SK-N-SH treated with all-trans-retinoic acid at 6 μM for 48 hours (cell line): ENCODE results near the gene SLC7A9.

Experiments used
- ATAC-seq: fragments of 200-7000 bp; cut with Tn5 transposase; 3 replicates; pipeline ENCODE4 v1.9.1; 2020; ENCODE audit warnings: mild to moderate bottlenecking, moderate library complexity
- ARNTL ChIP-seq: fragments of 450-650 bp; formaldehyde crosslinking; IDR thresholded peaks from 2 replicates; pipeline ENCODE4 v1.5.0; 2020; ENCODE audit warnings: low read depth, mild to moderate bottlenecking, moderate library complexity, borderline replicate concordance
- BACH2 ChIP-seq: fragments of 250-450 bp; sonication (Bioruptor Pico); IDR thresholded peaks from 2 replicates; pipeline ENCODE4 v1.9.0; 2021; ENCODE audit warnings: mild to moderate bottlenecking, borderline replicate concordance
- CSDC2 ChIP-seq: fragments of 250-450 bp; sonication (Bioruptor Pico); IDR thresholded peaks from 2 replicates; pipeline ENCODE4 v1.5.0; 2020; ENCODE audit warnings: mild to moderate bottlenecking, moderate library complexity
- CSRNP3 ChIP-seq: fragments of 250-450 bp; sonication (Bioruptor Pico); IDR thresholded peaks from 2 replicates; pipeline ENCODE4 v1.5.1; 2021; ENCODE audit warnings: mild to moderate bottlenecking, moderate library complexity
- ESRRG ChIP-seq: fragments of 250-450 bp; sonication (Bioruptor Pico); IDR thresholded peaks from 2 replicates; pipeline ENCODE4 v1.6.1; 2021; ENCODE audit warnings: mild to moderate bottlenecking
- ISL1 ChIP-seq: fragments of 250-450 bp; sonication (Bioruptor Pico); IDR thresholded peaks from 2 replicates; pipeline ENCODE4 v2.1.2; 2022; ENCODE audit warnings: mild to moderate bottlenecking, moderate library complexity
- OSR1 ChIP-seq: fragments of 250-450 bp; sonication (Bioruptor Pico); IDR thresholded peaks from 2 replicates; pipeline ENCODE4 v1.8.0; 2022; ENCODE audit warnings: moderate library complexity, mild to moderate bottlenecking, inconsistent platforms
- POU6F1 ChIP-seq: fragments of 250-450 bp; sonication (Bioruptor Pico); IDR thresholded peaks from 2 replicates; pipeline ENCODE4 v1.8.0; 2021; ENCODE audit warnings: low read depth, mild to moderate bottlenecking, moderate library complexity, borderline replicate concordance
- PPARA ChIP-seq: fragments of 250-450 bp; sonication (Bioruptor Pico); IDR thresholded peaks from 2 replicates; pipeline ENCODE4 v1.5.0; 2020; ENCODE audit warnings: mild to moderate bottlenecking, borderline replicate concordance
- RARB ChIP-seq: fragments of 250-450 bp; sonication (Bioruptor Pico); IDR thresholded peaks from 2 replicates; pipeline ENCODE4 v1.8.0; 2021; ENCODE audit warnings: mild to moderate bottlenecking, moderate library complexity
- SNAI2 ChIP-seq: fragments of 250-450 bp; sonication (Bioruptor Pico); IDR thresholded peaks from 2 replicates; pipeline ENCODE4 v1.5.0; 2020; ENCODE audit warnings: mild to moderate bottlenecking, moderate library complexity
- TCF4 ChIP-seq: fragments of 250-450 bp; sonication (Bioruptor Pico); IDR thresholded peaks from 2 replicates; pipeline ENCODE4 v1.8.0; 2021; ENCODE audit warnings: mild to moderate bottlenecking, moderate library complexity, borderline replicate concordance
- TOX ChIP-seq: fragments of 250-450 bp; sonication (Bioruptor Pico); IDR thresholded peaks from 2 replicates; pipeline ENCODE4 v1.8.0; 2021; ENCODE audit warnings: mild to moderate bottlenecking, moderate library complexity, borderline replicate concordance
- ZC3H10 ChIP-seq: fragments of 250-450 bp; sonication (Bioruptor Pico); IDR thresholded peaks from 2 replicates; pipeline ENCODE4 v1.5.1; 2021; ENCODE audit warnings: mild to moderate bottlenecking, moderate library complexity
- ZFP3 ChIP-seq: fragments of 250-450 bp; sonication (Bioruptor Pico); IDR thresholded peaks from 2 replicates; pipeline ENCODE4 v1.5.0; 2020; ENCODE audit warnings: mild to moderate bottlenecking, moderate library complexity
- ZNF565 ChIP-seq: fragments of 450-650 bp; formaldehyde crosslinking; conservative IDR thresholded peaks from 2 replicates; pipeline ENCODE4 v1.5.0; 2020; ENCODE audit warnings: low read depth, mild to moderate bottlenecking, moderate library complexity
- ZNF8 ChIP-seq: fragments of 450-650 bp; formaldehyde crosslinking; IDR thresholded peaks from 2 replicates; pipeline ENCODE4 v1.5.0; 2020; ENCODE audit warnings: mild to moderate bottlenecking, moderate library complexity
- TF ChIP-seq, protein P1 (sequence below): fragments of 250-450 bp; sonication (Bioruptor Pico); IDR thresholded peaks from 2 replicates; pipeline ENCODE4 v1.5.0; 2020; ENCODE audit warnings: mild to moderate bottlenecking, moderate library complexity
- TF ChIP-seq, protein P2 (sequence below): fragments of 250-450 bp; sonication (Bioruptor Pico); IDR thresholded peaks from 2 replicates; pipeline ENCODE4 v1.5.1; 2020; ENCODE audit warnings: low read depth, mild to moderate bottlenecking, moderate library complexity

SLC7A9 gene

GRCh38 chr19:32818536-32818935, 51.0 kb downstream of the SLC7A9 start (continued):
- TF ChIP-seq, protein P1, sequence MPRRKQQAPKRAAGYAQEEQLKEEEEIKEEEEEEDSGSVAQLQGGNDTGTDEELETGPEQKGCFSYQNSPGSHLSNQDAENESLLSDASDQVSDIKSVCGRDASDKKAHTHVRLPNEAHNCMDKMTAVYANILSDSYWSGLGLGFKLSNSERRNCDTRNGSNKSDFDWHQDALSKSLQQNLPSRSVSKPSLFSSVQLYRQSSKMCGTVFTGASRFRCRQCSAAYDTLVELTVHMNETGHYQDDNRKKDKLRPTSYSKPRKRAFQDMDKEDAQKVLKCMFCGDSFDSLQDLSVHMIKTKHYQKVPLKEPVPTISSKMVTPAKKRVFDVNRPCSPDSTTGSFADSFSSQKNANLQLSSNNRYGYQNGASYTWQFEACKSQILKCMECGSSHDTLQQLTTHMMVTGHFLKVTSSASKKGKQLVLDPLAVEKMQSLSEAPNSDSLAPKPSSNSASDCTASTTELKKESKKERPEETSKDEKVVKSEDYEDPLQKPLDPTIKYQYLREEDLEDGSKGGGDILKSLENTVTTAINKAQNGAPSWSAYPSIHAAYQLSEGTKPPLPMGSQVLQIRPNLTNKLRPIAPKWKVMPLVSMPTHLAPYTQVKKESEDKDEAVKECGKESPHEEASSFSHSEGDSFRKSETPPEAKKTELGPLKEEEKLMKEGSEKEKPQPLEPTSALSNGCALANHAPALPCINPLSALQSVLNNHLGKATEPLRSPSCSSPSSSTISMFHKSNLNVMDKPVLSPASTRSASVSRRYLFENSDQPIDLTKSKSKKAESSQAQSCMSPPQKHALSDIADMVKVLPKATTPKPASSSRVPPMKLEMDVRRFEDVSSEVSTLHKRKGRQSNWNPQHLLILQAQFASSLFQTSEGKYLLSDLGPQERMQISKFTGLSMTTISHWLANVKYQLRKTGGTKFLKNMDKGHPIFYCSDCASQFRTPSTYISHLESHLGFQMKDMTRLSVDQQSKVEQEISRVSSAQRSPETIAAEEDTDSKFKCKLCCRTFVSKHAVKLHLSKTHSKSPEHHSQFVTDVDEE (CRISPR knock-in tag) = no peak
- TF ChIP-seq ESRRG (CRISPR knock-in tag) = no peak

DNA sequence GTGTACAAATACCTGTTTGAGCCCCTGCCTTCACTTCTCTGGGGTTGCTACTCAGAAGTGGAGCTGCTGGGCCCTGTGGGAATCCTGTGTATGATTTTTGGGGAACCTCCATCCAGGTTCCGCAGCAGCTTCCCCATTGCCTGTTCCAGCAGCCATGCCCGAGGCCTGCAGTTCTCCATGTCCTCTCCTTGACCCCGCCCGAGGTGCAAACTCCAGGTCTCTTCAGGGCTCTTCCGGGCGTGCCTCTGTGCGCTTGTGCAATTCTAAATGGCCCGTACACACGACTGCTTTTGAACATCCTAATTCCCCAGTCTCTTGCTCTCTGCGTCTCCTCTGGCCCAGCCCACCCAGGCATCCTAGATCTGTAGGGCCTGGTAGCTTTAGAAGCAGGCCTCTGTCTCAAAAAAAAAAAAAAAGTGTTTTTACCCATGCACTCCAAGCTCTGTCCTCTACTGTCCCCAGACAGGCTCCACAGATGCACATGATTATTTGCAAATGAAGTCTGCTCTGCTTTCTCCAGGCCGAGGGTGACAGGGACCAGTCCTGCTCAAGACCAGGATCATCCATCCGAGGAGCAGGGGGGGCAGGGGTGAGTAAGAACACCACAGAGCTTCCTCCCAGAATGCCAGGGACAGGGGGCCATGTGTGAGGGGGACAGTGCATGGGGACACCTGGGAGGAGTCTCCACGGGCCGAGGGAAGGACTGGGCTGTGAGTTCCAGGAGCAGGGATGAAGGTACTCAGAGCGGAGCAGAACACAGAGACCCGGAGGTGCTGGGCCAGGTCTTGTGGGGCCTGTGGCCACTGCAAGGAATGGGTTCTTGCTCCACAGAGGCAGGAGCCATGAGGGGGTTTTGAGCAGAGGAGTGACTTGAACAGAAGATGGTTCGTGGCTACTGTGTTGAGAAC, 51.7 kb downstream of the SLC7A9 start:
- no peak for ATAC-seq
- TF ChIP-seq OSR1 (CRISPR knock-in tag) = no peak
- no peak for TF ChIP-seq ZFP3 (CRISPR knock-in tag)
- TF ChIP-seq ZC3H10 (CRISPR knock-in tag) = no peak
- TF ChIP-seq, protein P2, sequence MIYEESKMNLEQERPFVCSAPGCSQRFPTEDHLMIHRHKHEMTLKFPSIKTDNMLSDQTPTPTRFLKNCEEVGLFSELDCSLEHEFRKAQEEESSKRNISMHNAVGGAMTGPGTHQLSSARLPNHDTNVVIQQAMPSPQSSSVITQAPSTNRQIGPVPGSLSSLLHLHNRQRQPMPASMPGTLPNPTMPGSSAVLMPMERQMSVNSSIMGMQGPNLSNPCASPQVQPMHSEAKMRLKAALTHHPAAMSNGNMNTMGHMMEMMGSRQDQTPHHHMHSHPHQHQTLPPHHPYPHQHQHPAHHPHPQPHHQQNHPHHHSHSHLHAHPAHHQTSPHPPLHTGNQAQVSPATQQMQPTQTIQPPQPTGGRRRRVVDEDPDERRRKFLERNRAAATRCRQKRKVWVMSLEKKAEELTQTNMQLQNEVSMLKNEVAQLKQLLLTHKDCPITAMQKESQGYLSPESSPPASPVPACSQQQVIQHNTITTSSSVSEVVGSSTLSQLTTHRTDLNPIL (CRISPR knock-in tag) = no peak
- no peak for TF ChIP-seq SNAI2
- TF ChIP-seq, all 23 proteins: peak for 0

DNA sequence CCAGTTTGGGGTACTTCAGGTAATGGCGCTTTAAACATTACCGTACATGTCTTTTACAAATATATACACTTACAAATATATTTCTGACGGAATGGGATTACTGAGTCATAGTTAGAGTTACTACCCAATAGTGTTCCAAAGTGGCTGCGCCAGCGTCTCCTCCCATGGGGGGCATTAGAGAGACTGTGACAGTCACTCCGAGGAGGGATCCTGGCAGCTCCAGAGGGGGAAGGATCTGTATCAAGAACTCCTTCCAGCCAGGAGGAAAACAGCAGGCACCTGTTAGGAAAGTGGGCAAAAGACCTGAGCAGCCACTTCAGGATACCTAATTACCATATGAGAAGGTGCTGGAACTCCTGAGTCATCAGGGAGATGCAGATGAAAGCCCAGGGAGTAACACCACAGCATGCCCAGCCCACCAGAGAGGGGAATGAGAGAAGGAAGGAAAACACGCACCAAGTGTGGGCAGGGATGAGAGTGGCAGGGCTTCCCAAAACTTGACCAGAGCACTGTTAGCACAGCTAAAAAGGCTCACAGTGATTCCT, 52.9 kb downstream of the SLC7A9 start:
- no peak for TF ChIP-seq ISL1 (CRISPR knock-in tag)
- TF ChIP-seq, protein P2 (CRISPR knock-in tag) = no peak
- no peak for TF ChIP-seq PPARA (CRISPR knock-in tag)
- TF ChIP-seq, protein P1 (CRISPR knock-in tag) = no peak
- no peak for TF ChIP-seq RARB (CRISPR knock-in tag)
- no peak for TF ChIP-seq OSR1 (CRISPR knock-in tag)
- no peak for TF ChIP-seq CSRNP3
- TF ChIP-seq, all 23 proteins: peak for 0
- ATAC-seq = no peak

GRCh38 chr19:32814624-32815023, 54.9 kb downstream of the SLC7A9 start:
- no peak for ATAC-seq
- TF ChIP-seq CSDC2 (CRISPR knock-in tag) = no peak
- no peak for TF ChIP-seq CSRNP3
- no peak for TF ChIP-seq ARNTL (CRISPR knock-in tag)
- TF ChIP-seq ZNF565 (CRISPR knock-in tag) = no peak
- no peak for TF ChIP-seq ZNF8
- no peak for TF ChIP-seq ESRRG (CRISPR knock-in tag)
- TF ChIP-seq ISL1 (CRISPR knock-in tag) = no peak
- no peak for TF ChIP-seq ZFP3 (CRISPR knock-in tag)
- TF ChIP-seq ZC3H10 (CRISPR knock-in tag) = no peak
- TF ChIP-seq, protein P2 (CRISPR knock-in tag) = no peak
- TF ChIP-seq POU6F1 (CRISPR knock-in tag) = no peak
- no peak for TF ChIP-seq TOX (CRISPR knock-in tag)
- no peak for TF ChIP-seq BACH2 (CRISPR knock-in tag)
- TF ChIP-seq SNAI2 = no peak
- no peak for TF ChIP-seq TCF4 (CRISPR knock-in tag)
